GM12874 (cell line): ENCODE measurements around the gene HELZ2.

Source experiments
- TF ChIP-seq, protein P1 (sequence below): IDR thresholded peaks from 2 replicates; pipeline ENCODE4 v1.5.1; 2011; ENCODE audit warnings: low read depth, mild to moderate bottlenecking, control low read depth, low read length, moderate library complexity; ENCODE audit not compliant: insufficient read depth

HELZ2 gene

GRCh38 chr20:63574156-63574828, at the start of gene HELZ2:
Gene HELZ2 (minus strand): TSS chr20:63574239. CDS start chr20:63572385, 1,854 bp downstream.
- TF ChIP-seq, protein P1, sequence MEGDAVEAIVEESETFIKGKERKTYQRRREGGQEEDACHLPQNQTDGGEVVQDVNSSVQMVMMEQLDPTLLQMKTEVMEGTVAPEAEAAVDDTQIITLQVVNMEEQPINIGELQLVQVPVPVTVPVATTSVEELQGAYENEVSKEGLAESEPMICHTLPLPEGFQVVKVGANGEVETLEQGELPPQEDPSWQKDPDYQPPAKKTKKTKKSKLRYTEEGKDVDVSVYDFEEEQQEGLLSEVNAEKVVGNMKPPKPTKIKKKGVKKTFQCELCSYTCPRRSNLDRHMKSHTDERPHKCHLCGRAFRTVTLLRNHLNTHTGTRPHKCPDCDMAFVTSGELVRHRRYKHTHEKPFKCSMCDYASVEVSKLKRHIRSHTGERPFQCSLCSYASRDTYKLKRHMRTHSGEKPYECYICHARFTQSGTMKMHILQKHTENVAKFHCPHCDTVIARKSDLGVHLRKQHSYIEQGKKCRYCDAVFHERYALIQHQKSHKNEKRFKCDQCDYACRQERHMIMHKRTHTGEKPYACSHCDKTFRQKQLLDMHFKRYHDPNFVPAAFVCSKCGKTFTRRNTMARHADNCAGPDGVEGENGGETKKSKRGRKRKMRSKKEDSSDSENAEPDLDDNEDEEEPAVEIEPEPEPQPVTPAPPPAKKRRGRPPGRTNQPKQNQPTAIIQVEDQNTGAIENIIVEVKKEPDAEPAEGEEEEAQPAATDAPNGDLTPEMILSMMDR: no peak

GRCh38 chr20:63622732-63623131, 48.7 kb upstream of the HELZ2 start:
- TF ChIP-seq, protein P1: no peak

DNA sequence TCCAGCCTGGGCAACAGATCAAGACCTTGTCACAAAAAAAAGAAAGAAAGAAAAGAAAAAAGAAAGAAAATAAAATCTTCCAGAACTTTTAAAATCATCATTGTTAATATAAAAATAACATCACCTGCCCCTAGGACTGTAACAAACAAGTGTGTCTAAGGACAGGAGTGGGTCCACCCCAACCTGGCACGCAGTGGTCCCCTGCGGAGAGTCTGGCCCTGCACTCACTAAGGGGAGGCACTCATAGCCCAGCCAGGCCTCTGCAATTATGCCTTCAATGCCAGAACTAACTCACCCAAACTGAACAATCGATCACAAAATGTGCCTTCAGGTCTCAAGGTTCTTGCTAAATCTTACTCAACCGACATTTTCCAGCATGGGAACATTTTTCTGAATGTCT, 48.1 kb upstream of the HELZ2 start:
- TF ChIP-seq, protein P1: no peak

GRCh38 chr20:63620991-63621390, 47.0 kb upstream of the HELZ2 start:
- TF ChIP-seq, protein P1: no peak

GRCh38 chr20:63619505-63619904, 45.5 kb upstream of the HELZ2 start:
- TF ChIP-seq, protein P1: no peak

GRCh38 chr20:63619086-63619485, 45.0 kb upstream of the HELZ2 start:
- TF ChIP-seq, protein P1: no peak

DNA sequence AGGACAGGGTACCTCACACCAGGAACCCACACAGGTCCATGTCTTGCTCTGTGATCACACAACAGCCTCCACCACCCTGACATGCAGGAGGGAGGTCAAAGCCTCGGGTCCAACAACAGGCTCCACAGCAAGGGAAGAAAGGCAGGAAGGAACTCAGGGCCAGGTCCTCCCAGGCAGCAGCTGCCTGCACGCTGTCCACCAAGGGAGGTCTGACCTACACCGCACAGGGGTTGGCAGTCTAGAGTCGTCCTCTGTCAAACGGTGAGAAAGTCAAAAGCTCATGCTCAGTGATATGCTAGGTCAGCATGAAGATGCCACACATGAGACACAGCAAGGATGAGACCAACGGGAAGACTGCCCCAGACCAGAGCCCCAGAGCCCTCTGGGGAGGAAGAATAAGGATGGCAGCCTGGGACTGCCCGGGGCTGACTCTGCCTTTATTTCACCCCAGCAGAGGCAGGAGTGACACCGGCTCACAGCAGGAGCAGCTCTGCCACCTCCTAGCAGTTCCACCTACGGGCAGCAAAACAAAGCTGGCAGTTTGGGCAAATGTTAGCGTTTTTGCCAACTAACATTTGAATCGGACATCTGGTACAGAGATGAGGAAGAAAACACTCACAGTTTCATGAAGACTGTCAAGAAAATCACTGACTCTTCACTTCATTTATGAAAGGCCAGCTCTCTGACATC, 44.4 kb upstream of the HELZ2 start:
- TF ChIP-seq, protein P1: no peak
